GM23338 (cell line): ENCODE results near the gene CENPP. TPM values are rescaled to one million over a fixed set of nuclear protein-coding genes. Genes with fewer than 3 reads are reported as not detected.

Experiments
- ATAC-seq: fragments of 200-7000 bp; cut with Tn5 transposase; 3 replicates; pipeline ENCODE4 v1.9.1; 2020
- DNase-seq: peaks from one replicate; pipeline ENCODE4 v3.0.0-alpha.2; 2015; ENCODE audit warnings: low spot score
- H2AFZ ChIP-seq: fragments of 200-600 bp; sonication (generic); 2 replicates; pipeline ENCODE4 v1.8.0; 2016; ENCODE audit warnings: antibody characterized with exemption, mild to moderate bottlenecking, moderate library complexity
- H3F3A ChIP-seq: fragments of 200-600 bp; sonication (generic); replicated peaks from 2 replicates; pipeline ENCODE4 v1.8.0; 2017; ENCODE audit warnings: antibody characterized with exemption, mixed run types, low read depth
- H3K27ac ChIP-seq: fragments of 200-600 bp; sonication (generic); 2 replicates; pipeline ENCODE4 v1.6.1; 2016; ENCODE audit warnings: low read depth
- H3K27me3 ChIP-seq: fragments of 200-600 bp; sonication (generic); 2 replicates; pipeline ENCODE4 v1.8.0; 2016; ENCODE audit warnings: mild to moderate bottlenecking, mixed run types, moderate library complexity; ENCODE audit not compliant: insufficient read depth
- H3K36me3 ChIP-seq: fragments of 200-600 bp; sonication (generic); 2 replicates; pipeline ENCODE4 v1.8.0; 2016; ENCODE audit warnings: mild to moderate bottlenecking; ENCODE audit not compliant: insufficient read depth
- H3K4me1 ChIP-seq: fragments of 200-600 bp; sonication (generic); 2 replicates; pipeline ENCODE4 v1.8.0; 2016; ENCODE audit warnings: mild to moderate bottlenecking, moderate library complexity; ENCODE audit not compliant: insufficient read depth
- H3K4me2 ChIP-seq: fragments of 200-600 bp; sonication (generic); 2 replicates; pipeline ENCODE4 v1.7.1; 2017; ENCODE audit warnings: mixed run types
- H3K4me3 ChIP-seq: fragments of 200-600 bp; sonication (generic); 2 replicates; pipeline ENCODE4 v1.6.1; 2016; ENCODE audit warnings: mixed run types
- H3K79me2 ChIP-seq: fragments of 200-600 bp; sonication (generic); replicated peaks from 2 replicates; pipeline ENCODE4 v1.8.0; 2017; ENCODE audit warnings: mild to moderate bottlenecking; ENCODE audit not compliant: insufficient read depth
- H3K9me2 ChIP-seq: fragments of 200-600 bp; sonication (generic); 2 replicates; pipeline ENCODE4 v1.8.0; 2017; ENCODE audit not compliant: insufficient read depth
- H4K20me1 ChIP-seq: fragments of 200-600 bp; sonication (generic); replicated peaks from 2 replicates; pipeline ENCODE4 v1.8.0; 2017; ENCODE audit warnings: mild to moderate bottlenecking; ENCODE audit not compliant: insufficient read depth
- H3K27ac Mint-ChIP-seq: 2 replicates; pipeline ENCODE4 v1.8.0; 2020; ENCODE audit warnings: inconsistent platforms, mild to moderate bottlenecking, moderate library complexity, mixed read lengths
- H3K27me3 Mint-ChIP-seq: 3 replicates; pipeline ENCODE4 v1.8.0; 2022; ENCODE audit warnings: low read depth, mild to moderate bottlenecking, moderate library complexity, mixed read lengths, inconsistent platforms; ENCODE audit not compliant: insufficient read depth, poor library complexity
- H3K36me3 Mint-ChIP-seq: 3 replicates; pipeline ENCODE4 v1.8.0; 2021; ENCODE audit warnings: low read depth, mild to moderate bottlenecking, inconsistent platforms, moderate library complexity, mixed read lengths
- H3K4me1 Mint-ChIP-seq: 3 replicates; pipeline ENCODE4 v1.8.0; 2020; ENCODE audit warnings: mild to moderate bottlenecking, inconsistent platforms, mixed read lengths
- H3K4me3 Mint-ChIP-seq: 3 replicates; pipeline ENCODE4 v1.8.0; 2021; ENCODE audit warnings: moderate library complexity, mild to moderate bottlenecking, inconsistent platforms, mixed read lengths
- H3K9me3 Mint-ChIP-seq: 3 replicates; pipeline ENCODE4 v1.8.0; 2020; ENCODE audit warnings: moderate library complexity, mild to moderate bottlenecking, inconsistent platforms, mixed read lengths
- EZH2 ChIP-seq: fragments of 200-600 bp; sonication (generic); IDR thresholded peaks from one replicate; pipeline ENCODE4 v1.8.0; 2017; ENCODE audit warnings: antibody characterized with exemption, mild to moderate bottlenecking, low read depth; ENCODE audit not compliant: unreplicated experiment
- JUNB ChIP-seq: IDR thresholded peaks from one replicate; pipeline ENCODE4 v1.6.1; 2016; ENCODE audit warnings: antibody characterized with exemption; ENCODE audit not compliant: unreplicated experiment
- NANOG ChIP-seq: IDR thresholded peaks from 2 replicates; pipeline ENCODE4 v1.6.1; 2016; ENCODE audit warnings: antibody characterized with exemption, borderline replicate concordance
- POLR2AphosphoS5 ChIP-seq: IDR thresholded peaks from 2 replicates; pipeline ENCODE4 v1.6.1; 2016; ENCODE audit warnings: antibody characterized with exemption, low read depth
- STAT1 ChIP-seq: IDR thresholded peaks from one replicate; pipeline ENCODE4 v1.6.1; 2016; ENCODE audit warnings: antibody characterized with exemption; ENCODE audit not compliant: unreplicated experiment
- ZNF114 ChIP-seq: fragments of 250-450 bp; sonication (Bioruptor Pico); IDR thresholded peaks from 2 replicates; pipeline ENCODE4 v1.5.0; 2020; ENCODE audit warnings: mild to moderate bottlenecking, moderate library complexity
- ZNF331 ChIP-seq: fragments of 250-450 bp; sonication (Bioruptor Pico); IDR thresholded peaks from 2 replicates; pipeline ENCODE4 v1.5.0; 2020; ENCODE audit warnings: low read depth, mild to moderate bottlenecking, moderate library complexity
- polyA plus RNA-seq: library from polyadenylated mRNA; unstranded; fragments of >200 nt; fragmentation: Nextera tagmentation; extraction: Ambion mirVana; gene quantifications from 2 replicates; pipeline ENCODE4 v1.2.1, GENCODE V29; 2016
- total RNA-seq: library from RNA; depleted of rRNA; stranded (reverse); fragments of >200 nt; shearing (Covaris generic); gene quantifications from 2 replicates; pipeline ENCODE4 v1.2.3, GENCODE V29; 2014
- TF ChIP-seq, protein P1 (sequence below): fragments of 250-450 bp; sonication (Bioruptor Pico); IDR thresholded peaks from 2 replicates; pipeline ENCODE4 v1.5.0; 2020; ENCODE audit warnings: mild to moderate bottlenecking, moderate library complexity
- TF ChIP-seq, protein P2 (sequence below), 2 experiments: fragments of 200-600 bp in 1 of 2; sonication (generic) in 1 of 2; conservative IDR thresholded peaks; 2 replicates each; pipeline versions ENCODE4 v1.5.1 to v1.6.1; 2016 to 2017; ENCODE audit warnings: antibody characterized with exemption in 2 of 2, low read depth in 2 of 2, mild to moderate bottlenecking in 2 of 2, moderate library complexity in 1 of 2
- TF ChIP-seq, protein P3 (sequence below): IDR thresholded peaks from one replicate; pipeline ENCODE4 v1.6.1; 2018; ENCODE audit warnings: antibody characterized with exemption; ENCODE audit not compliant: unreplicated experiment
- TF ChIP-seq, protein P4 (sequence below): IDR thresholded peaks from 2 replicates; pipeline ENCODE4 v1.6.1; 2016; ENCODE audit warnings: antibody characterized with exemption

The CENPP gene
- total and polyA plus RNA-seq, 2 experiments from 2014 or later: 11.0 to 12.6 TPM

DNA sequence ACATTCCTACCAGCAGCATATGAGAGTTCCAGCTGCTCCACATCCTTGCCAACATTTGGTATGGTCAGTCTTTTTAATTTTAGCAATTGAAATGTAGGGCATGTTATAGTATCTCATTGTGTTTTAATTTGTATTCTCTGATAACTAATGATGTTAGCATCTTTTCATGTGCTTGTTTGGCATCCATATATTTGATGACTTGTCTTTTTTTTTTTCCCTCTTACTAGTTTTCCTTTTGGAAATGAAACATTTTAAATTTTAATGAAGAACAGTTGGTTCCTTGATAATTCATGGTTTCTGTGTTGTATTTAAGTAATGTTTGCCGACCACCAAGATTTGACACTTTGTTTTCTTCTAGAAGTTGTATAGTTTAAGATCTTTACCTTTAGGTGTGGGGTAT, 69.9 kb downstream of the CENPP start:
- no peaks in the 10 kb centered on the region for H3F3A ChIP-seq
- Mint-ChIP-seq H3K4me3 (no peak overlapping the region), H3K36me3 (no peaks in the 10 kb centered on the region; the same call in 2 of the 3 replicates), H3K9me3 (no peaks in the 10 kb centered on the region; the same call in 2 of the 3 replicates), H3K27ac (no peak overlapping the region), H3K4me1 (no peaks in the 10 kb centered on the region), H3K27me3 (no peaks in the 10 kb centered on the region)
- ATAC-seq (no peak), DNase-seq (no peak)
- no peaks in the 10 kb centered on the region for H3K9me2 ChIP-seq
- no peaks in the 10 kb centered on the region for H3K4me1 ChIP-seq
- H3K27me3 ChIP-seq: no peaks in the 10 kb centered on the region
- no peak overlapping the region for H3K4me2 ChIP-seq
- H3K79me2 ChIP-seq: no peaks in the 10 kb centered on the region
- H3K27ac ChIP-seq: no peak overlapping the region
- TF ChIP-seq, protein P1, sequence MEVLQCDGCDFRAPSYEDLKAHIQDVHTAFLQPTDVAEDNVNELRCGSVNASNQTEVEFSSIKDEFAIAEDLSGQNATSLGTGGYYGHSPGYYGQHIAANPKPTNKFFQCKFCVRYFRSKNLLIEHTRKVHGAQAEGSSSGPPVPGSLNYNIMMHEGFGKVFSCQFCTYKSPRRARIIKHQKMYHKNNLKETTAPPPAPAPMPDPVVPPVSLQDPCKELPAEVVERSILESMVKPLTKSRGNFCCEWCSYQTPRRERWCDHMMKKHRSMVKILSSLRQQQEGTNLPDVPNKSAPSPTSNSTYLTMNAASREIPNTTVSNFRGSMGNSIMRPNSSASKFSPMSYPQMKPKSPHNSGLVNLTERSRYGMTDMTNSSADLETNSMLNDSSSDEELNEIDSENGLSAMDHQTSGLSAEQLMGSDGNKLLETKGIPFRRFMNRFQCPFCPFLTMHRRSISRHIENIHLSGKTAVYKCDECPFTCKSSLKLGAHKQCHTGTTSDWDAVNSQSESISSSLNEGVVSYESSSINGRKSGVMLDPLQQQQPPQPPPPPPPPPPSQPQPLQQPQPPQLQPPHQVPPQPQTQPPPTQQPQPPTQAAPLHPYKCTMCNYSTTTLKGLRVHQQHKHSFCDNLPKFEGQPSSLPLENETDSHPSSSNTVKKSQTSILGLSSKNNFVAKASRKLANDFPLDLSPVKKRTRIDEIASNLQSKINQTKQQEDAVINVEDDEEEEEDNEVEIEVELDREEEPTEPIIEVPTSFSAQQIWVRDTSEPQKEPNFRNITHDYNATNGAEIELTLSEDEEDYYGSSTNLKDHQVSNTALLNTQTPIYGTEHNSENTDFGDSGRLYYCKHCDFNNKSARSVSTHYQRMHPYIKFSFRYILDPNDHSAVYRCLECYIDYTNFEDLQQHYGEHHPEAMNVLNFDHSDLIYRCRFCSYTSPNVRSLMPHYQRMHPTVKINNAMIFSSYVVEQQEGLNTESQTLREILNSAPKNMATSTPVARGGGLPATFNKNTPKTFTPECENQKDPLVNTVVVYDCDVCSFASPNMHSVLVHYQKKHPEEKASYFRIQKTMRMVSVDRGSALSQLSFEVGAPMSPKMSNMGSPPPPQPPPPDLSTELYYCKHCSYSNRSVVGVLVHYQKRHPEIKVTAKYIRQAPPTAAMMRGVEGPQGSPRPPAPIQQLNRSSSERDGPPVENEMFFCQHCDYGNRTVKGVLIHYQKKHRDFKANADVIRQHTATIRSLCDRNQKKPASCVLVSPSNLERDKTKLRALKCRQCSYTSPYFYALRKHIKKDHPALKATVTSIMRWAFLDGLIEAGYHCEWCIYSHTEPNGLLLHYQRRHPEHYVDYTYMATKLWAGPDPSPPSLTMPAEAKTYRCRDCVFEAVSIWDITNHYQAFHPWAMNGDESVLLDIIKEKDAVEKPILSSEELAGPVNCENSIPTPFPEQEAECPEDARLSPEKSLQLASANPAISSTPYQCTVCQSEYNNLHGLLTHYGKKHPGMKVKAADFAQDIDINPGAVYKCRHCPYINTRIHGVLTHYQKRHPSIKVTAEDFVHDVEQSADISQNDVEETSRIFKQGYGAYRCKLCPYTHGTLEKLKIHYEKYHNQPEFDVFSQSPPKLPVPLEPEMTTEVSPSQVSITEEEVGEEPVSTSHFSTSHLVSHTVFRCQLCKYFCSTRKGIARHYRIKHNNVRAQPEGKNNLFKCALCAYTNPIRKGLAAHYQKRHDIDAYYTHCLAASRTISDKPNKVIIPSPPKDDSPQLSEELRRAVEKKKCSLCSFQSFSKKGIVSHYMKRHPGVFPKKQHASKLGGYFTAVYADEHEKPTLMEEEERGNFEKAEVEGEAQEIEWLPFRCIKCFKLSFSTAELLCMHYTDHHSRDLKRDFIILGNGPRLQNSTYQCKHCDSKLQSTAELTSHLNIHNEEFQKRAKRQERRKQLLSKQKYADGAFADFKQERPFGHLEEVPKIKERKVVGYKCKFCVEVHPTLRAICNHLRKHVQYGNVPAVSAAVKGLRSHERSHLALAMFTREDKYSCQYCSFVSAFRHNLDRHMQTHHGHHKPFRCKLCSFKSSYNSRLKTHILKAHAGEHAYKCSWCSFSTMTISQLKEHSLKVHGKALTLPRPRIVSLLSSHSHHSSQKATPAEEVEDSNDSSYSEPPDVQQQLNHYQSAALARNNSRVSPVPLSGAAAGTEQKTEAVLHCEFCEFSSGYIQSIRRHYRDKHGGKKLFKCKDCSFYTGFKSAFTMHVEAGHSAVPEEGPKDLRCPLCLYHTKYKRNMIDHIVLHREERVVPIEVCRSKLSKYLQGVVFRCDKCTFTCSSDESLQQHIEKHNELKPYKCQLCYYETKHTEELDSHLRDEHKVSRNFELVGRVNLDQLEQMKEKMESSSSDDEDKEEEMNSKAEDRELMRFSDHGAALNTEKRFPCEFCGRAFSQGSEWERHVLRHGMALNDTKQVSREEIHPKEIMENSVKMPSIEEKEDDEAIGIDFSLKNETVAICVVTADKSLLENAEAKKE (CRISPR knock-in tag): no peak
- TF ChIP-seq, protein P2, sequence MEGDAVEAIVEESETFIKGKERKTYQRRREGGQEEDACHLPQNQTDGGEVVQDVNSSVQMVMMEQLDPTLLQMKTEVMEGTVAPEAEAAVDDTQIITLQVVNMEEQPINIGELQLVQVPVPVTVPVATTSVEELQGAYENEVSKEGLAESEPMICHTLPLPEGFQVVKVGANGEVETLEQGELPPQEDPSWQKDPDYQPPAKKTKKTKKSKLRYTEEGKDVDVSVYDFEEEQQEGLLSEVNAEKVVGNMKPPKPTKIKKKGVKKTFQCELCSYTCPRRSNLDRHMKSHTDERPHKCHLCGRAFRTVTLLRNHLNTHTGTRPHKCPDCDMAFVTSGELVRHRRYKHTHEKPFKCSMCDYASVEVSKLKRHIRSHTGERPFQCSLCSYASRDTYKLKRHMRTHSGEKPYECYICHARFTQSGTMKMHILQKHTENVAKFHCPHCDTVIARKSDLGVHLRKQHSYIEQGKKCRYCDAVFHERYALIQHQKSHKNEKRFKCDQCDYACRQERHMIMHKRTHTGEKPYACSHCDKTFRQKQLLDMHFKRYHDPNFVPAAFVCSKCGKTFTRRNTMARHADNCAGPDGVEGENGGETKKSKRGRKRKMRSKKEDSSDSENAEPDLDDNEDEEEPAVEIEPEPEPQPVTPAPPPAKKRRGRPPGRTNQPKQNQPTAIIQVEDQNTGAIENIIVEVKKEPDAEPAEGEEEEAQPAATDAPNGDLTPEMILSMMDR (conservative IDR thresholded peaks at IDR 0.05; ENCODE audit: low read depth in 2 of 2): no peak
- no peak for TF ChIP-seq NANOG
- TF ChIP-seq ZNF114: no peak
- TF ChIP-seq, protein P3, sequence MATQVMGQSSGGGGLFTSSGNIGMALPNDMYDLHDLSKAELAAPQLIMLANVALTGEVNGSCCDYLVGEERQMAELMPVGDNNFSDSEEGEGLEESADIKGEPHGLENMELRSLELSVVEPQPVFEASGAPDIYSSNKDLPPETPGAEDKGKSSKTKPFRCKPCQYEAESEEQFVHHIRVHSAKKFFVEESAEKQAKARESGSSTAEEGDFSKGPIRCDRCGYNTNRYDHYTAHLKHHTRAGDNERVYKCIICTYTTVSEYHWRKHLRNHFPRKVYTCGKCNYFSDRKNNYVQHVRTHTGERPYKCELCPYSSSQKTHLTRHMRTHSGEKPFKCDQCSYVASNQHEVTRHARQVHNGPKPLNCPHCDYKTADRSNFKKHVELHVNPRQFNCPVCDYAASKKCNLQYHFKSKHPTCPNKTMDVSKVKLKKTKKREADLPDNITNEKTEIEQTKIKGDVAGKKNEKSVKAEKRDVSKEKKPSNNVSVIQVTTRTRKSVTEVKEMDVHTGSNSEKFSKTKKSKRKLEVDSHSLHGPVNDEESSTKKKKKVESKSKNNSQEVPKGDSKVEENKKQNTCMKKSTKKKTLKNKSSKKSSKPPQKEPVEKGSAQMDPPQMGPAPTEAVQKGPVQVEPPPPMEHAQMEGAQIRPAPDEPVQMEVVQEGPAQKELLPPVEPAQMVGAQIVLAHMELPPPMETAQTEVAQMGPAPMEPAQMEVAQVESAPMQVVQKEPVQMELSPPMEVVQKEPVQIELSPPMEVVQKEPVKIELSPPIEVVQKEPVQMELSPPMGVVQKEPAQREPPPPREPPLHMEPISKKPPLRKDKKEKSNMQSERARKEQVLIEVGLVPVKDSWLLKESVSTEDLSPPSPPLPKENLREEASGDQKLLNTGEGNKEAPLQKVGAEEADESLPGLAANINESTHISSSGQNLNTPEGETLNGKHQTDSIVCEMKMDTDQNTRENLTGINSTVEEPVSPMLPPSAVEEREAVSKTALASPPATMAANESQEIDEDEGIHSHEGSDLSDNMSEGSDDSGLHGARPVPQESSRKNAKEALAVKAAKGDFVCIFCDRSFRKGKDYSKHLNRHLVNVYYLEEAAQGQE: no peak
- TF ChIP-seq, protein P4, sequence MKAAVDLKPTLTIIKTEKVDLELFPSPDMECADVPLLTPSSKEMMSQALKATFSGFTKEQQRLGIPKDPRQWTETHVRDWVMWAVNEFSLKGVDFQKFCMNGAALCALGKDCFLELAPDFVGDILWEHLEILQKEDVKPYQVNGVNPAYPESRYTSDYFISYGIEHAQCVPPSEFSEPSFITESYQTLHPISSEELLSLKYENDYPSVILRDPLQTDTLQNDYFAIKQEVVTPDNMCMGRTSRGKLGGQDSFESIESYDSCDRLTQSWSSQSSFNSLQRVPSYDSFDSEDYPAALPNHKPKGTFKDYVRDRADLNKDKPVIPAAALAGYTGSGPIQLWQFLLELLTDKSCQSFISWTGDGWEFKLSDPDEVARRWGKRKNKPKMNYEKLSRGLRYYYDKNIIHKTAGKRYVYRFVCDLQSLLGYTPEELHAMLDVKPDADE: no peak
- no peak for TF ChIP-seq EZH2
- TF ChIP-seq ZNF331 (CRISPR knock-in tag): no peak
- no peak for TF ChIP-seq STAT1
- no peak for TF ChIP-seq JUNB
- TF ChIP-seq POLR2AphosphoS5: no peak
- H2AFZ ChIP-seq: no peak overlapping the region
- H4K20me1 ChIP-seq: no peaks in the 10 kb centered on the region
- H3K36me3 ChIP-seq: no peaks in the 10 kb centered on the region
- H3K4me3 ChIP-seq: no peak overlapping the region
